SK-N-SH treated with all-trans-retinoic acid at 6 μM for 48 hours (cell line): Measurements from ENCODE around the gene LRRC14B.
"Not testable (repeated sequence)": the region's sequence is repeated elsewhere in the genome, so short reads cannot be mapped to it uniquely, and the experiment has no call there.

Experiments used
- ATAC-seq: fragments of 200-7000 bp; cut with Tn5 transposase; 3 replicates; pipeline ENCODE4 v1.9.1; 2020; ENCODE audit warnings: mild to moderate bottlenecking, moderate library complexity
- BACH2 ChIP-seq: fragments of 250-450 bp; sonication (Bioruptor Pico); IDR thresholded peaks from 2 replicates; pipeline ENCODE4 v1.9.0; 2021; ENCODE audit warnings: mild to moderate bottlenecking, borderline replicate concordance
- CSDC2 ChIP-seq: fragments of 250-450 bp; sonication (Bioruptor Pico); IDR thresholded peaks from 2 replicates; pipeline ENCODE4 v1.5.0; 2020; ENCODE audit warnings: mild to moderate bottlenecking, moderate library complexity
- GLIS3 ChIP-seq: fragments of 250-450 bp; sonication (Bioruptor Pico); IDR thresholded peaks from 2 replicates; pipeline ENCODE4 v1.5.0; 2020; ENCODE audit warnings: mild to moderate bottlenecking, moderate library complexity
- OSR1 ChIP-seq: fragments of 250-450 bp; sonication (Bioruptor Pico); IDR thresholded peaks from 2 replicates; pipeline ENCODE4 v1.8.0; 2022; ENCODE audit warnings: moderate library complexity, mild to moderate bottlenecking, inconsistent platforms
- PPARA ChIP-seq: fragments of 250-450 bp; sonication (Bioruptor Pico); IDR thresholded peaks from 2 replicates; pipeline ENCODE4 v1.5.0; 2020; ENCODE audit warnings: mild to moderate bottlenecking, borderline replicate concordance
- RARB ChIP-seq: fragments of 250-450 bp; sonication (Bioruptor Pico); IDR thresholded peaks from 2 replicates; pipeline ENCODE4 v1.8.0; 2021; ENCODE audit warnings: mild to moderate bottlenecking, moderate library complexity
- TCF4 ChIP-seq: fragments of 250-450 bp; sonication (Bioruptor Pico); IDR thresholded peaks from 2 replicates; pipeline ENCODE4 v1.8.0; 2021; ENCODE audit warnings: mild to moderate bottlenecking, moderate library complexity, borderline replicate concordance
- TOX ChIP-seq: fragments of 250-450 bp; sonication (Bioruptor Pico); IDR thresholded peaks from 2 replicates; pipeline ENCODE4 v1.8.0; 2021; ENCODE audit warnings: mild to moderate bottlenecking, moderate library complexity, borderline replicate concordance
- ZC3H10 ChIP-seq: fragments of 250-450 bp; sonication (Bioruptor Pico); IDR thresholded peaks from 2 replicates; pipeline ENCODE4 v1.5.1; 2021; ENCODE audit warnings: mild to moderate bottlenecking, moderate library complexity
- ZFP3 ChIP-seq: fragments of 250-450 bp; sonication (Bioruptor Pico); IDR thresholded peaks from 2 replicates; pipeline ENCODE4 v1.5.0; 2020; ENCODE audit warnings: mild to moderate bottlenecking, moderate library complexity
- ZNF565 ChIP-seq: fragments of 450-650 bp; formaldehyde crosslinking; conservative IDR thresholded peaks from 2 replicates; pipeline ENCODE4 v1.5.0; 2020; ENCODE audit warnings: low read depth, mild to moderate bottlenecking, moderate library complexity
- ZNF70 ChIP-seq: fragments of 450-650 bp; formaldehyde crosslinking; IDR thresholded peaks from 2 replicates; pipeline ENCODE4 v1.5.0; 2020; ENCODE audit warnings: mild to moderate bottlenecking, moderate library complexity
- ZNF8 ChIP-seq: fragments of 450-650 bp; formaldehyde crosslinking; IDR thresholded peaks from 2 replicates; pipeline ENCODE4 v1.5.0; 2020; ENCODE audit warnings: mild to moderate bottlenecking, moderate library complexity
- TF ChIP-seq, protein P1 (sequence below): fragments of 250-450 bp; sonication (Bioruptor Pico); IDR thresholded peaks from 2 replicates; pipeline ENCODE4 v1.5.1; 2021; ENCODE audit warnings: mild to moderate bottlenecking, moderate library complexity
- TF ChIP-seq, protein P2 (sequence below): fragments of 250-450 bp; sonication (Bioruptor Pico); IDR thresholded peaks from 2 replicates; pipeline ENCODE4 v1.5.1; 2020; ENCODE audit warnings: low read depth, mild to moderate bottlenecking, moderate library complexity
- TF ChIP-seq, protein P3 (sequence below): fragments of 250-450 bp; sonication (Bioruptor Pico); IDR thresholded peaks from 2 replicates; pipeline ENCODE4 v1.5.0; 2020; ENCODE audit warnings: mild to moderate bottlenecking, moderate library complexity
- TF ChIP-seq, protein P4 (sequence below): fragments of 250-450 bp; sonication (Bioruptor Pico); IDR thresholded peaks from 2 replicates; pipeline ENCODE4 v1.8.0; 2021; ENCODE audit warnings: low read depth, mild to moderate bottlenecking, moderate library complexity, borderline replicate concordance

The LRRC14B gene

DNA sequence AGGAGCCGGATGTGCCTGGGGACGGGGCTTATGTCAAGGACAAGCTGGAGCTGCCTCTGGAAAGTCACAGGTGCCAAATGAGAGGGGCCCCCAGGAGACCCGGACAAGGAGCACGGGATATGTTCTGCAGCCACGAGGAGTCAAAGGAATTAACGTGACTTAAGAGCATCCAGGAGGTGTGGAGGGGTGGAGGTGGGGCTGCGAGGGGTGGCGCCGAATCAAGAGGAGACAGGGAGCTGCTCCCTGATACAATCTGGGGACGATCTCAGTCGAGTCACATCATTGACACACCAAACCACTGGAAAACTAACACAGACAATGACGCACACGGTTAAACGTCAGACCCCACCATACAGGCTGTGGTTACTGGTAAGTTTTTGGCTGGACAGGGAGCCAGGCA, 16.3 kb downstream of the LRRC14B start:
- no peak for ATAC-seq
- no peak for TF ChIP-seq BACH2 (CRISPR knock-in tag)
- no peak for TF ChIP-seq ZNF565 (CRISPR knock-in tag)
- no peak for TF ChIP-seq CSDC2 (CRISPR knock-in tag)
- TF ChIP-seq GLIS3, result no peak
- no peak for TF ChIP-seq TCF4 (CRISPR knock-in tag)
- no peak for TF ChIP-seq PPARA (CRISPR knock-in tag)
- TF ChIP-seq ZC3H10 (CRISPR knock-in tag), result no peak
- TF ChIP-seq, protein P1, sequence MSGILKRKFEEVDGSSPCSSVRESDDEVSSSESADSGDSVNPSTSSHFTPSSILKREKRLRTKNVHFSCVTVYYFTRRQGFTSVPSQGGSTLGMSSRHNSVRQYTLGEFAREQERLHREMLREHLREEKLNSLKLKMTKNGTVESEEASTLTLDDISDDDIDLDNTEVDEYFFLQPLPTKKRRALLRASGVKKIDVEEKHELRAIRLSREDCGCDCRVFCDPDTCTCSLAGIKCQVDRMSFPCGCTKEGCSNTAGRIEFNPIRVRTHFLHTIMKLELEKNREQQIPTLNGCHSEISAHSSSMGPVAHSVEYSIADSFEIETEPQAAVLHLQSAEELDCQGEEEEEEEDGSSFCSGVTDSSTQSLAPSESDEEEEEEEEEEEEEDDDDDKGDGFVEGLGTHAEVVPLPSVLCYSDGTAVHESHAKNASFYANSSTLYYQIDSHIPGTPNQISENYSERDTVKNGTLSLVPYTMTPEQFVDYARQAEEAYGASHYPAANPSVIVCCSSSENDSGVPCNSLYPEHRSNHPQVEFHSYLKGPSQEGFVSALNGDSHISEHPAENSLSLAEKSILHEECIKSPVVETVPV (CRISPR knock-in tag), result no peak
- TF ChIP-seq TOX (CRISPR knock-in tag), result no peak
- TF ChIP-seq OSR1, result no peak
- TF ChIP-seq, protein P2, sequence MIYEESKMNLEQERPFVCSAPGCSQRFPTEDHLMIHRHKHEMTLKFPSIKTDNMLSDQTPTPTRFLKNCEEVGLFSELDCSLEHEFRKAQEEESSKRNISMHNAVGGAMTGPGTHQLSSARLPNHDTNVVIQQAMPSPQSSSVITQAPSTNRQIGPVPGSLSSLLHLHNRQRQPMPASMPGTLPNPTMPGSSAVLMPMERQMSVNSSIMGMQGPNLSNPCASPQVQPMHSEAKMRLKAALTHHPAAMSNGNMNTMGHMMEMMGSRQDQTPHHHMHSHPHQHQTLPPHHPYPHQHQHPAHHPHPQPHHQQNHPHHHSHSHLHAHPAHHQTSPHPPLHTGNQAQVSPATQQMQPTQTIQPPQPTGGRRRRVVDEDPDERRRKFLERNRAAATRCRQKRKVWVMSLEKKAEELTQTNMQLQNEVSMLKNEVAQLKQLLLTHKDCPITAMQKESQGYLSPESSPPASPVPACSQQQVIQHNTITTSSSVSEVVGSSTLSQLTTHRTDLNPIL (CRISPR knock-in tag), result no peak
- TF ChIP-seq ZFP3 (CRISPR knock-in tag), result no peak
- TF ChIP-seq, protein P3, sequence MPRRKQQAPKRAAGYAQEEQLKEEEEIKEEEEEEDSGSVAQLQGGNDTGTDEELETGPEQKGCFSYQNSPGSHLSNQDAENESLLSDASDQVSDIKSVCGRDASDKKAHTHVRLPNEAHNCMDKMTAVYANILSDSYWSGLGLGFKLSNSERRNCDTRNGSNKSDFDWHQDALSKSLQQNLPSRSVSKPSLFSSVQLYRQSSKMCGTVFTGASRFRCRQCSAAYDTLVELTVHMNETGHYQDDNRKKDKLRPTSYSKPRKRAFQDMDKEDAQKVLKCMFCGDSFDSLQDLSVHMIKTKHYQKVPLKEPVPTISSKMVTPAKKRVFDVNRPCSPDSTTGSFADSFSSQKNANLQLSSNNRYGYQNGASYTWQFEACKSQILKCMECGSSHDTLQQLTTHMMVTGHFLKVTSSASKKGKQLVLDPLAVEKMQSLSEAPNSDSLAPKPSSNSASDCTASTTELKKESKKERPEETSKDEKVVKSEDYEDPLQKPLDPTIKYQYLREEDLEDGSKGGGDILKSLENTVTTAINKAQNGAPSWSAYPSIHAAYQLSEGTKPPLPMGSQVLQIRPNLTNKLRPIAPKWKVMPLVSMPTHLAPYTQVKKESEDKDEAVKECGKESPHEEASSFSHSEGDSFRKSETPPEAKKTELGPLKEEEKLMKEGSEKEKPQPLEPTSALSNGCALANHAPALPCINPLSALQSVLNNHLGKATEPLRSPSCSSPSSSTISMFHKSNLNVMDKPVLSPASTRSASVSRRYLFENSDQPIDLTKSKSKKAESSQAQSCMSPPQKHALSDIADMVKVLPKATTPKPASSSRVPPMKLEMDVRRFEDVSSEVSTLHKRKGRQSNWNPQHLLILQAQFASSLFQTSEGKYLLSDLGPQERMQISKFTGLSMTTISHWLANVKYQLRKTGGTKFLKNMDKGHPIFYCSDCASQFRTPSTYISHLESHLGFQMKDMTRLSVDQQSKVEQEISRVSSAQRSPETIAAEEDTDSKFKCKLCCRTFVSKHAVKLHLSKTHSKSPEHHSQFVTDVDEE (CRISPR knock-in tag), result no peak
- no peak for TF ChIP-seq ZNF70
- TF ChIP-seq RARB, result no peak

DNA sequence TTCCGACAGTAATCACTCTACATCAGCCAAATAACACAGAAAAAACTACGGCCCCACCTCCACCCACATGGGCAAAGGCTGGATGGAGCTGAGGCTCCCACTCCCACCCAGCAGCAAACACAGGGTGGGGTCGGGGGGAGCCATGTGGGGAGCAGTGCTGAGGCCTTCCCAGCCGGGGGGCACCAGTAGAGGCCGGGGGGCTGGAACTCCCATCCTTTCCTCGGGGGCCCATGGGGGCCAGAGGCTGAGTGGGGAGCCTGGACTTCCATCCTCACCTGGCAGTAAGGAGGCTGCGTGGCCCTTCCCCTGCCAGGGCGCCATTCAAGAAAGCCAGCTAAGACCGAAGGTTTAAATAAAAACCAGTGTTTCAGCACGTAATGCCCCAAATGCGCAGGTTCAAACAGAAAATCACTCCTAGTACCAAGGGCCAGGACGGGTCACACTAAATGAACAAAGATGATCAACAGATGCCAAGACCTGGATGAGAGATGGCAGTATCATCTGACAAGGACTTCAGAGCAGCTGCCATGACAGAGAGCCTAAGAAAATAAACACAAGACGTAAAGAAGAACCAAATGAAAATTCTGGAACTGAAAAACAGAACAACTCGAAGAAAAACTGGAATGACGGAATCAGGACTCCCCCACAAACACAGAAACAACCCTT, 17.3 kb downstream of the LRRC14B start:
- TF ChIP-seq, protein P4, sequence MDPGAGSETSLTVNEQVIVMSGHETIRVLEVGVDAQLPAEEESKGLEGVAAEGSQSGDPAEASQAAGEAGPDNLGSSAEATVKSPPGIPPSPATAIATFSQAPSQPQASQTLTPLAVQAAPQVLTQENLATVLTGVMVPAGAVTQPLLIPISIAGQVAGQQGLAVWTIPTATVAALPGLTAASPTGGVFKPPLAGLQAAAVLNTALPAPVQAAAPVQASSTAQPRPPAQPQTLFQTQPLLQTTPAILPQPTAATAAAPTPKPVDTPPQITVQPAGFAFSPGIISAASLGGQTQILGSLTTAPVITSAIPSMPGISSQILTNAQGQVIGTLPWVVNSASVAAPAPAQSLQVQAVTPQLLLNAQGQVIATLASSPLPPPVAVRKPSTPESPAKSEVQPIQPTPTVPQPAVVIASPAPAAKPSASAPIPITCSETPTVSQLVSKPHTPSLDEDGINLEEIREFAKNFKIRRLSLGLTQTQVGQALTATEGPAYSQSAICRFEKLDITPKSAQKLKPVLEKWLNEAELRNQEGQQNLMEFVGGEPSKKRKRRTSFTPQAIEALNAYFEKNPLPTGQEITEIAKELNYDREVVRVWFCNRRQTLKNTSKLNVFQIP (CRISPR knock-in tag), result no peak
- ATAC-seq, result no peak

DNA sequence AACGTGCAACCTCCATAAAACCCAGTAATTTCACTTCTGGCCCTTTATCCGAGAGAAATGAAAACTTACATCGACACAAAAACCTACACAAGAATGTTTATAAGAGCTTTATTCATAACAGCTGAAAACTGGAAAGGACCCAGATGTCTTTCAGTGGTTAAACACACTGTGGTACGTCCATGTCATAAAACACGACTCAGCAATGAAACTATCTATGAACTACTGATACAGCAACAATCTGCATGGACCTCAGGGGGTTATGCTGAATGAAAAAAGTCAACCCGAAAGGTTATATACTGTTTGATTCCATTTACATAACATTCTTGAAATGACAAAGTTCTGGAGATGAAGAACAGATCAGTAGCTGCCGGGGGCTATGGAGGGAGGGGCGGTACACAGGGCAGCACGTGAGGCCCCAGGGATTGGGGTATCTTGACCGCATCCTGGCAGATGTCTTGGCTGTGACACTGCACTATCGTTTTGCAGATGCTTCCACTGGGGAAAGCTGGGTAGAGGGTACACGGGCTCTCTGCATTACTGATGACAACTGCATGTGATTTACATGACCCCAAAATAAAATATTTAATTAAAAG, 22.6 kb downstream of the LRRC14B start:
- TF ChIP-seq TCF4 (CRISPR knock-in tag), result no peak
- peak; percentile 91 for TF ChIP-seq ZNF8
- ATAC-seq, result no peak

DNA sequence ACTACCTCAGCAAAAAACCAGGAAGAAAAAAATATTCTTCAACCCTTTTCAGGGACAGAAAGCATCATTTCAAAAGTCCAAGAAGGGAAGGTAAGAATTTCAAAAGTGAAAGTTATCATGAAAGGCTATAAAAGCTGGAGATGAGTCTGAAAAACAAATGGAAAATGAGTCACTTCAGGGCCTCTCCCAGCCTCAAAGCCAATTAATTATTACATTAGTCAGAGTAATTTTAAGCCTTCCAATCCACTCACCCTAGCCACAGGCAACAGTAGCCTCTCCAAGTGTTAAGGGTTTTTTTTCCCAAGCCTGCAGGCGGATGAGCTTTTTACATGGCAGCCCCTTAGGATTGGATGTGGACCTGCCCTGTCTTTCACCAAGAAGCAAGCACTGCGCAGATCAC, 24.0 kb downstream of the LRRC14B start:
- peak; percentile 6; the same call in 1 of the 3 replicates for ATAC-seq

DNA sequence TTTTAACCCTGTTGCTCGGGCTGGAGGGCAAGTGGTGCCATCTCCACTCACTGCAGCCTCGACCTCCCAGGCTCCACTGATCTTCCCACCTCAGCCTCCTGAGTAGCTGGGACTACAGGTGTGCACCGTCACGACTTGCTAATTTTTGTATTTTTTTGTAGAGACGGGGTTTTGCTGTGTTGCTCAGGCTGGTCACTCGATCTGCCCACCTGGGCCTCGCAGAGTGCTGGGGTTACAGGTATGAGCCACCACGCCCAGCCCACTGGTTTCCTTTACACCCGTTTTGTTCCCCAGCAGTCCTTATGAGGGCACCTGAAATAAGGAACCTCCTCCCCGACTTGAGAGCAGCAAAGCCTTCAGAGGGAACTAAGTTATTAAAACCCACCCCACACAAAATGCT, 24.8 kb downstream of the LRRC14B start:
- not testable (repeated sequence) for ATAC-seq

DNA sequence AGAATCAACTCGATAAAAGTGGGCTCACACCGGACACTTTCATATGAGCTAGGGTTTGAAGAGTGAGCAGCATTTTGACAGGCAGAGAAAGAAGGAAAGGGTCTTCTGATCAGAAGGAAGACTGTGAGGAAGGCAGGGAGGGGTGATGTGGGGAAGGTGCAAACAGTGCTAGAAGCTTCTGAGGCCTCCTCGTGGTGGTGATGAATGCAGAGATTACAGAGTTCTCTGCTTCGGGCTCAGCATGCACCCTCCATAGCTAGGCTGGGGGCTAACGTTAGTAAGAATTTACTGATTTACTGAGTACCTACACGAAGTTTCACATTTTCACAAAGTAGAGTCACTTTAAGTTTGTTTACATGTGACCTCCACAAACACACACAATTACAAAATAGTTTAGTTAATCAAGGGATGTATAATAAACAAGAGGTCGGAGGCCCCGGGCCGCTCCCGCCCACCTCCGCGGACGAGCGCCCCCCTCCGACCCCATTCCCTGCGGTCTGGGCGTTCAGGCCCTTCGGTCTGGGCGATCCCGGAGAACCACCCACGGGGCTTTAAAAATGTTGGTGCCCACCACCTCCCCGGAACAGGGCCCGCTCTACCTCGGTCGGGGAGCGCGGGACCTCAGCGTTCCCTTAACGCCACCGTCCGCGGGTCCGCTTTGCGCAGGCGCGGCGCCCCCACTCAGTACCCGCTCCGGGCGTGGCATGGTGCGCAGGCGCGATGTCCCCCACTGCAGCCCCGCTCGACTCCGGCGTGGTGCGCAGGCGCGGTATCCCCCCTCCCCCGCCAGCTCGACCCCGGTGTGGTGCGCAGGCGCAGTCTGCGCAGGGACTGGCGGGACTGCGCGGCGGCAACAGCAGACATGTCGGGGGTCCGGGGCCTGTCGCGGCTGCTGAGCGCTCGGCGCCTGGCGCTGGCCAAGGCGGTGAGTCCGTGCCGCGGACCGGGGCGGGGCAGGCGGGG, 26.5 kb downstream of the LRRC14B start, which contains the start of the genes CCDC127 and SDHA:
Gene CCDC127, minus strand, starts transcription at position 660 of the 963 bp plus-strand sequence. CDS start 1,304 bp downstream, outside the sequence.
Gene SDHA, plus strand, starts transcription at position 827 of the 963 bp plus-strand sequence. Its CDS starts 36 bp downstream, at position 863.
- peak; percentile 83 for ATAC-seq
